Activated CD8-positive, alpha-beta T cell treated with anti-CD3 and anti-CD28 coated beads, Interleukin-2, amount 10 ng/mL, durations not matched to agents 7 days and 5 days (primary cell): Measurements from ENCODE around the gene DUSP8. TPM values are rescaled to one million over a fixed set of nuclear protein-coding genes. Genes with fewer than 3 reads are reported as not detected.

Experiments
- ATAC-seq: fragments of 150-1000 bp; cut with Tn5 transposase; one replicate; pipeline ENCODE4 v1.10.0; 2021; ENCODE audit warnings: moderate library complexity
- CTCF ChIA-PET: fragments of 350-600 bp; sonication (Branson Sonifier 250); formaldehyde crosslinking; loops from one replicate; lab custom pipeline; 2021; ENCODE audit warnings: antibody characterized with exemption; lab: Charles Lee
- POLR2A ChIA-PET: fragments of 350-600 bp; sonication (Branson Sonifier 250); formaldehyde crosslinking; loops from one replicate; lab custom pipeline; 2021; ENCODE audit warnings: antibody characterized with exemption; lab: Charles Lee
- DNase-seq: peaks from one replicate; pipeline ENCODE4 v3.0.0-alpha.2; 2020
- H3K27ac Mint-ChIP-seq: one replicate; pipeline ENCODE4 v1.8.0; 2021; ENCODE audit warnings: mild to moderate bottlenecking, mixed read lengths
- H3K27me3 Mint-ChIP-seq: one replicate; pipeline ENCODE4 v1.8.0; 2021; ENCODE audit warnings: low read depth, mixed read lengths
- H3K36me3 Mint-ChIP-seq: one replicate; pipeline ENCODE4 v1.8.0; 2021; ENCODE audit warnings: low read depth, mixed read lengths
- H3K4me1 Mint-ChIP-seq: one replicate; pipeline ENCODE4 v1.8.0; 2021; ENCODE audit warnings: low read depth, mixed read lengths
- H3K4me3 Mint-ChIP-seq: one replicate; pipeline ENCODE4 v1.8.0; 2021; ENCODE audit warnings: mild to moderate bottlenecking, mixed read lengths
- H3K9me3 Mint-ChIP-seq: one replicate; pipeline ENCODE4 v1.8.0; 2022; ENCODE audit warnings: mixed read lengths; ENCODE audit not compliant: insufficient read depth
- total RNA-seq, 2 experiments: library from RNA; stranded (reverse); gene quantifications; one replicate each; pipeline ENCODE4 v1.2.3, GENCODE V29; 2021

DUSP8 gene
- total RNA-seq, 2 experiments from 2014 or later, result 0.13 TPM

DNA sequence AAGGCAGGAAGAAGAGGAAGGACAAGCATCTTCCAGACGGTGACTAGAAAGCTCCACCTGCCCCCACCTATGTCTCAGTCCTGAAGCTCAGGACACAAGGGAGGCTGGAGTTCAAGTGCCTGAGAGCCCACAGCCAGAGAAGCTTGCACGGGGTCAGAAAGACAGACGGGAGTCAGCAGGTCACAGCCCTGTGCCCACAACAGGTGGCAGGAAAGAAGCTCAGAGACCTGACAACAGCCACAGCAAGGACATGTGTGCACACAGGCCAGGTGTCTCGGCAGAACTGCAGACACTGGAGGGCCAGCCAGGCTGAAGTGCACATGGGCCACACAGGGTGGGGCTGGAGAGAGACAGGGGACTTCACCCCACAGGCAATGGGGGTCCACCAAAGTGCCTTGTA, 48.3 kb downstream of the DUSP8 start:
- Mint-ChIP-seq H3K27me3 (no peaks in the 10 kb centered on the region), H3K4me1 (peaks cover 6% of the 10 kb centered on the region), H3K4me3 (no peak overlapping the region), H3K36me3 (no peaks in the 10 kb centered on the region), H3K9me3 (no peaks in the 10 kb centered on the region), H3K27ac (no peak overlapping the region)
- ATAC-seq (peak; percentile 21), DNase-seq (no peak)
- CTCF ChIA-PET, result no interaction called here
- POLR2A ChIA-PET, result no interaction called here

DNA sequence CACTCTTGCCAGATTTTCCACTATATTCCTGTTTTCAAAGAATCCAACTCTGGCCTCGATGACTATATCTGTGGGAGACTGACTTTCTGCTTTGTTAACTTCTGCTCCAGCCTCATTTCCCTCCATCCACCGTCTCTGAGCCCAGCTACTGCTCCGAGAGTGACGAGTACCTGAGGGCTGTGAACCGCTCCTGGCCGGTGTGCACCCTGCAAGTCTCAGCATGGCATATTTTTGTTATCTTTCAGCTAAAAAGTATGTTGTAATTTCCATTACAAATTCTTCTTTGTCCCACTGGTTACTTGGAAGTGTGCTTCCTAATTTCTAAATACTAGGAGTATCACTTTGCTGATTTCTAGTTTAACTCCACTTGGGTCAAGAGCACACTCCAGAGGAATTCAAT, 49.0 kb downstream of the DUSP8 start:
- POLR2A ChIA-PET, result no interaction called here

DNA sequence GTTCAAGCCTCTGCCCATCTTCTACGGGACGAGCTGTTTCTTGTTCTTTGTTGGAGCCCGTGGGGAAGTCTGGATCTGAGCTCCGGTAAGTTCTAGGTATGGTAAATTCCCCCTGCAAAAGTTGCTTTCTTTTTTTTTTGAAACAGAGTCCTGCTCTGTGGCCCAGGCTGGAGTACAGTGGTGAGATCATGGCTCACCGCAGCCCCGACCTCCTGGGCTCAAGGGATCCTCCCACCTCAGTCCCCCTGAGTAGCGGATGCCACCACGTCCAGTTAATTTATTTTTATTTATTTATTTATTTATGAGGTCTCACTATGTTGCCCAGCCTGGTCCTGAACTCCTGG, 50.0 kb downstream of the DUSP8 start:
- peaks cover 6% of the 10 kb centered on the region for H3K4me1 Mint-ChIP-seq
- H3K27ac Mint-ChIP-seq, result no peak overlapping the region
- DNase-seq (no peak), ATAC-seq (no peak)
- H3K36me3 Mint-ChIP-seq, result no peaks in the 10 kb centered on the region
- ChIA-PET POLR2A (no interaction called here), CTCF (no interaction called here)
- H3K9me3 Mint-ChIP-seq, result no peaks in the 10 kb centered on the region
- no peaks in the 10 kb centered on the region for H3K27me3 Mint-ChIP-seq
- H3K4me3 Mint-ChIP-seq, result no peak overlapping the region

More for the DNA sequence above, 49.0 kb downstream of the DUSP8 start:
- CTCF ChIA-PET, result no interaction called here
- H3K27ac Mint-ChIP-seq, result no peak overlapping the region
- DNase-seq (no peak), ATAC-seq (no peak)
- no peaks in the 10 kb centered on the region for H3K9me3 Mint-ChIP-seq
- H3K4me1 Mint-ChIP-seq, result peaks cover 6% of the 10 kb centered on the region
- H3K36me3 Mint-ChIP-seq, result no peaks in the 10 kb centered on the region
- H3K4me3 Mint-ChIP-seq, result no peak overlapping the region
- no peaks in the 10 kb centered on the region for H3K27me3 Mint-ChIP-seq

DNA sequence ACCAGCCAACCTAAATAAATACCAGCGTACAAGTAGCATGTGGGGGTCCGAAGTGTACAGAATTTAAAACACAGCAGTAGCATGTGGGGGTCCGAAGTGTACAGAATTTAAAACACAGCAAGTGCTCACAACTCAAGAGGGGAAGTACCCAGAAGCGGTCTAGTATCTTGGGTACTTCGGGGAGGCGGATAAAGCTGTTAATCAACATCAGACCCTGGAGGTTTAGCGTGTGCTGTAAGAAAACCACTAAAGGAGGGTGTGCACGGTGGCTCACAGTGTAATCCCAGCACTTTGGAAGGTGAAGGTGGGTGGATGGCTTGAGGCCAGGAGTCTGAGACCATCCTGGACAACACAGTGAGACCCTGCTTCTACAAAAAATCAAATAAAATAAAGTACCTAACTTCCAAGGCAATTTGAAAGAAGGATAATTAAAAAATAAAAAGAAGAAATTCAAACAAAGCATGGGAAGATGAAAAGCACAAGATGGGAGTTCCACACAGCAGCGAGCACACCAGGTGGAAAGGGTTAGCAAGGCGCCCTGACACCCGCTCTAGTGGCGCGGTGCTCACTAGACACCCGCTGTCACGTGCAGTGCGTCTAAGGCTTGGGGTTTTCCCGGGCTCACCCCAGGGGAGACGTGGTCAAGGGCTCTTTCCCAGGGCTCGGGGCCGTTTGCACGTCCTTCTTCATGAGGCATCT, 50.5 kb downstream of the DUSP8 start:
- Mint-ChIP-seq H3K27ac (no peak overlapping the region), H3K9me3 (no peaks in the 10 kb centered on the region), H3K4me3 (no peak overlapping the region), H3K4me1 (peaks cover 6% of the 10 kb centered on the region), H3K27me3 (no peaks in the 10 kb centered on the region), H3K36me3 (no peaks in the 10 kb centered on the region)
- POLR2A ChIA-PET, result no interaction called here
- CTCF ChIA-PET, result interaction anchor here (2.4 kb wide), 1 partner anchor 53 kb away, joined by 6 read pairs; no protein-coding TSS in a partner anchor
- DNase-seq (no peak), ATAC-seq (no peak)

GRCh38 chr11:1520663-1521267, 51.3 kb downstream of the DUSP8 start:
- Mint-ChIP-seq H3K4me1 (peaks cover 6% of the 10 kb centered on the region), H3K27me3 (no peaks in the 10 kb centered on the region), H3K9me3 (no peaks in the 10 kb centered on the region), H3K36me3 (no peaks in the 10 kb centered on the region), H3K27ac (no peak overlapping the region), H3K4me3 (no peak overlapping the region)
- ATAC-seq (no peak), DNase-seq (no peak)
- ChIA-PET POLR2A (no interaction called here), CTCF (interaction anchor here (2.4 kb wide), 1 partner anchor 54 kb away, joined by 6 read pairs; no protein-coding TSS in a partner anchor)

- POLR2A ChIA-PET, result no interaction called here
These were observed 51.8 kb downstream of the DUSP8 start for GRCh38 chr11:1520209-1520662.

DNA sequence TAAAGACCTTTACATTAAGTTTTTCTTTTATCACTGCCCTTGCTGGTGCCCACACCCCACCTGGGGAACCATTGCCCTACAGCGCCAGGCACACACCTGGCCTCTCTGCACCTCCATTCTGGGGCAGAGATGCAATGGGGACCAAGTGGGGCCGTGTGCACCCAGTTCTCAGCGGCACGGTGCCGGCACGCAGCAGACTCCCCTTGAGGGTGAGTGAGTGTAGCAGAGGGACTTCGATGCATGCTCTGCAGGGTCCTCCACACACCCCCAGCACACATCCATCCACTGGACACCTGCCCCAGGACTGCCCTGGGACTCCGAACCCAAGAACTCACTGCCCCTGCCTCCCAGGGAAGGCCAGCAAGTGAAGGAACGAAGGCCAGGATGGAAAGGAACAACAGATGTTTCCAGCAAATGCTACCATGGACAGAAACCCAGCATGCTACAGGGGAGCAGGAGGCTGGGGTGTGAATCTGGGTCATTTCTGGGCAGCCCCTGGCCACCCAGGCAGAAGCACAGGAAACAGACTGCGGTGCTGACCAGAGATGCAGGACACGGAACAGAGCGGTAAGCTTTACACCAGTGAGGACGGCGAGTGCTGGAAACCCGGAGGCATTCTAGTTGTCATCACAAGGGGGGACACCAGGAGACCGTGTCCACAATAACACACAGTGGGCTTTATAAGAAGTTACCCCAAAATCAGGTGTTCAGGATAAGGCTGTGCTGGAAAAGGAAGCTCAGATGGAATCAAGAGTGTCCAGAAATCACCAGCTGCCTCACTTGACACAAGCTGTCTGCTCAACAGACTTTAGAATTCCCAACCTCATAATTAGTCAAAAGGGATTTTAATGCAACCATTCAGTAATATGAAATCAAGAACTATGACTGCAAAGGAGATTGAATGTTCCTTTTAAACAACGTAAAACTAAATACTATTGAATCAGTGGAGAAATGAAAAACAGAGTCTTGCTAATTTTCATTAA, 52.8 kb downstream of the DUSP8 start:
- ChIA-PET POLR2A (no interaction called here), CTCF (interaction anchor here (2.4 kb wide), 1 partner anchor 56 kb away, joined by 6 read pairs; no protein-coding TSS in a partner anchor)
- no peaks in the 10 kb centered on the region for H3K27me3 Mint-ChIP-seq
- H3K4me3 Mint-ChIP-seq, result no peak overlapping the region
- H3K9me3 Mint-ChIP-seq, result no peaks in the 10 kb centered on the region
- ATAC-seq, result no peak
- DNase-seq, result no peak
- no peak overlapping the region for H3K27ac Mint-ChIP-seq
- no peaks in the 10 kb centered on the region for H3K36me3 Mint-ChIP-seq
- peaks cover 9% of the 10 kb centered on the region for H3K4me1 Mint-ChIP-seq

More at GRCh38 chr11:1520209-1520662, 51.8 kb downstream of the DUSP8 start:
- ATAC-seq, result no peak
- Mint-ChIP-seq H3K9me3 (no peaks in the 10 kb centered on the region), H3K4me3 (no peak overlapping the region), H3K27me3 (no peaks in the 10 kb centered on the region), H3K36me3 (no peaks in the 10 kb centered on the region), H3K27ac (no peak overlapping the region), H3K4me1 (peaks cover 8% of the 10 kb centered on the region)
- CTCF ChIA-PET, result interaction anchor here (2.4 kb wide), 1 partner anchor 55 kb away, joined by 6 read pairs; no protein-coding TSS in a partner anchor
- no peak for DNase-seq

DNA sequence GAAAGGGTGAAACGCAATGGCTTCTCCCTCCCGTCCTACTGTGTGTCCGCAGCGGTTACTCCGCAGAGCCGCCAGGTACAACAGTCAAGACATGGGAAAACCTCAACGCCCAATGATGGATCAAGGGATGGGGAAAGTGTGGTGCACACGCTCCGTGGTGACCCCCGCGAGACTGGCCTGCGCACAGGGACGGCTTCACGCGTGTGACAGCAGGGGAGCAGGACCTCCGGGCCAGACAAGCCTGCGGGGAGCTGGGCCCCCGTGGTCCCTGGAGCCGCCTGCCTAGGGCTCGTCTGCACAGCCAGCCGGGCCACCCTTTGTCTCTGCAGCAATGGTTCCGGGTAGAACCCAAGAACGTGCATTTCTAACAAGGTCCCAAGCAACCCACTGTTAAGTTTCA, 53.8 kb downstream of the DUSP8 start:
- H3K4me1 Mint-ChIP-seq, result peaks cover 6% of the 10 kb centered on the region
- no peaks in the 10 kb centered on the region for H3K27me3 Mint-ChIP-seq
- ChIA-PET POLR2A (no interaction called here), CTCF (no interaction called here)
- ATAC-seq (no peak), DNase-seq (no peak)
- no peak overlapping the region for H3K27ac Mint-ChIP-seq
- no peaks in the 10 kb centered on the region for H3K9me3 Mint-ChIP-seq
- H3K4me3 Mint-ChIP-seq, result no peak overlapping the region
- no peaks in the 10 kb centered on the region for H3K36me3 Mint-ChIP-seq

DNA sequence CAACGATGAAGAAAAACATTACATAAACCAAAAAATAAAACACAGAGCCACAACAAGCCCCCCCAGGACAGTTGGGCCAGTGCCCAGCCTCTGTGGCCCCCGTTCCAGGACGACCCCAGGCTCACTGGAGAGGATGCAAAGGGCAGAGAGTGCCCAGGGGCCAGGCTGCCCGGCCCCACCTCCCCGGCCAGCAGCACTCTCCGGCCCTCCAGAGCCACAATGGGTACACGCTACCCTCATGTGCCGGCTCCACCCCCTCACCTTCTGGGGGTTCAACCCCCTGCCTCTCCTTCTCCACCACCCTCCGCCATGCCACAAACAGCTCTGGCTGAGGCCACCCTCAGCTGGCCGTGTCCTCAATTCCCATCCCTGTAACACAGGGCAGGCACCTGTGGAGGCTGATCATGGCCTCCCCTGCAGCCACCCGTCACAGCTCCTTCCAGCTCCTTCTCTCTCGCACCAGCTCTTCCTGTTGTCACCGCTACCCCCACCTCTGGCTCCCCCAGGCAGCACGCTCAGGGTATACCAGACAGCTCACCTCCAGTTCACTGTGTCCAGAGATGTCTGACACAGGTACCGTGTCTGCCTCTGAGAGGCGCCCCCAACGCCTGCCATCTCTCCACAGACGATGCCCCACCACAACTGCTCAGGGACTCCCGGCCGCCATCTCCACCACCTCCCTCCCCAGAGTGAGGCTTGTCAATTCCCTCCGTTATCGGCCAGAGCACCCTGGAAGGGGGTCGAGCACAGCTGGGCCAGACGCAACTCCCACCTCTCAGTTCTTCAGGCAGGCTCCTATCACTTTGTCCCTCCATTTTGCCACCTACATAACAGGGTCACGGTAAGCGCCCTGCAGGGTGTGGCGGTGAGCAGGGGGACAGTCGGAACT, 54.7 kb downstream of the DUSP8 start:
- ChIA-PET POLR2A (no interaction called here), CTCF (no interaction called here)
- no peak overlapping the region for H3K27ac Mint-ChIP-seq
- DNase-seq (no peak), ATAC-seq (no peak)
- H3K36me3 Mint-ChIP-seq, result no peaks in the 10 kb centered on the region
- no peak overlapping the region for H3K4me3 Mint-ChIP-seq
- no peaks in the 10 kb centered on the region for H3K27me3 Mint-ChIP-seq
- peaks cover 8% of the 10 kb centered on the region for H3K4me1 Mint-ChIP-seq
- H3K9me3 Mint-ChIP-seq, result no peaks in the 10 kb centered on the region

GRCh38 chr11:1516273-1517067, 55.6 kb downstream of the DUSP8 start:
- POLR2A ChIA-PET, result no interaction called here
- H3K9me3 Mint-ChIP-seq, result no peaks in the 10 kb centered on the region
- no peaks in the 10 kb centered on the region for H3K36me3 Mint-ChIP-seq
- DNase-seq (no peak), ATAC-seq (no peak)
- no peak overlapping the region for H3K4me3 Mint-ChIP-seq
- no peak overlapping the region for H3K27ac Mint-ChIP-seq
- CTCF ChIA-PET, result interaction anchor here (1.0 to 1.4 kb wide), 2 partner anchors 18 to 223 kb away, joined by 3 read pairs; no protein-coding TSS in a partner anchor
- no peaks in the 10 kb centered on the region for H3K27me3 Mint-ChIP-seq
- H3K4me1 Mint-ChIP-seq, result peaks cover 8% of the 10 kb centered on the region
